Activated CD4-positive, alpha-beta T cell treated with anti-CD3 and anti-CD28 coated beads, Interleukin-10, Interleukin-2, amounts not matched to agents 100 ng/mL and 50 ng/mL, durations not matched to agents 16 hours and 8 hours (primary cell): Measurements from ENCODE around the gene UBE2H.

Experiments
- DNase-seq: peaks from one replicate; pipeline ENCODE4 v3.0.0-alpha.2; 2020

The UBE2H gene

DNA sequence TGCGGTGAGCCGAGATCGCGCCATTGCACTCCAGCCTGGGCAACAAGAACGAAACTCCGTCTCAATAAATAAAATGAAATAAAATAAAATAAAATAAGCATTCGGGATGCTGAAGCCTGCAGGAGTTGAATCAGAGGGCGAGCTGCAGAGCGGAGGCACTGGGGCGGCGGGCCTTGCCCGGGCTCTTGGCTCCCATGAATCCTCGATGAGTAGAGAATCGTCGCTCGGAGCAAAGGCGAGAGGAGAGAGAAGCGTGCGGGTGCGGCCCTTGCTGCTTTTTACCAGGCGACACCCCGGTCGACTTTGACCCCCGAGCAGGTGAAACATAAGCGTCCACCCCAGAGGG, 168.3 kb downstream of the UBE2H start:
- DNase-seq, result no peak

GRCh38 chr7:129783584-129783919, 169.2 kb downstream of the UBE2H start:
- DNase-seq, result no peak

DNA sequence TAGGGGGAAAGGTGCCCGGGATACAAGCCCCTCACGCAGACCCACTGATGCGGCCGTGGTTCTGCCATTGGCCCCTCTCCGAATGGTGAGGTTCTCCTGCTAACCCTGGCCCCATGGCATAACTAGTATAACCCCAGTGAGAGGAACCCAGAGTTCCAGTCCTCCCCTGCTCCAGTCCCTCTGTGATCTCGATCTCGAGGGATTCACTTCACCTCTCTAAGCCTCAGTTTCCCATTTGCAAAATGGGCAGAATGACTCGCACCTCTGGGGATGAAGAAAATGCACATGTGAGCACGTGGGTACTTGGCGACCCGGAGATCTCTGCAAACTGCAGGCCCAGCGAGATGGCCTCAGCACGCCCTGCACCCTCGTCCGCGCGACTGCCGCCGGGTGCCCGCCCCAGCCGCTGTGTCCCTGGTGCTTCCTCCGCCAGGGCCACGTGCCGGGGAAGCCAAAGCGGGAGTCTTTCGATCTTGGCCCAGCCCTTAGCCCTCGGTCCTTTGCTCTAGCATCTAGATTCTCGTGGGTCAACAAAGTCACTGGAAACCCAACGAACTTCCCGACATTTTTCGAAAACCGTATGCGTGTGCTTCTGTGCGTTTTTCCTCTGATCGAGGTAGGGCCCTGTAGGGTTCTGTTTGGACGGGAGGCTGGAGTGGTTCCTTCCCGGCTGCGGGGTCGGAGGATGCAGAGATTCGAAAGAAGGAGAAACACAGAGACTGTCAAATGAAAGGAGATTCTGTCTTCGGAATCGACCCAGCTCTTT, 169.8 kb downstream of the UBE2H start:
- no peak for DNase-seq

DNA sequence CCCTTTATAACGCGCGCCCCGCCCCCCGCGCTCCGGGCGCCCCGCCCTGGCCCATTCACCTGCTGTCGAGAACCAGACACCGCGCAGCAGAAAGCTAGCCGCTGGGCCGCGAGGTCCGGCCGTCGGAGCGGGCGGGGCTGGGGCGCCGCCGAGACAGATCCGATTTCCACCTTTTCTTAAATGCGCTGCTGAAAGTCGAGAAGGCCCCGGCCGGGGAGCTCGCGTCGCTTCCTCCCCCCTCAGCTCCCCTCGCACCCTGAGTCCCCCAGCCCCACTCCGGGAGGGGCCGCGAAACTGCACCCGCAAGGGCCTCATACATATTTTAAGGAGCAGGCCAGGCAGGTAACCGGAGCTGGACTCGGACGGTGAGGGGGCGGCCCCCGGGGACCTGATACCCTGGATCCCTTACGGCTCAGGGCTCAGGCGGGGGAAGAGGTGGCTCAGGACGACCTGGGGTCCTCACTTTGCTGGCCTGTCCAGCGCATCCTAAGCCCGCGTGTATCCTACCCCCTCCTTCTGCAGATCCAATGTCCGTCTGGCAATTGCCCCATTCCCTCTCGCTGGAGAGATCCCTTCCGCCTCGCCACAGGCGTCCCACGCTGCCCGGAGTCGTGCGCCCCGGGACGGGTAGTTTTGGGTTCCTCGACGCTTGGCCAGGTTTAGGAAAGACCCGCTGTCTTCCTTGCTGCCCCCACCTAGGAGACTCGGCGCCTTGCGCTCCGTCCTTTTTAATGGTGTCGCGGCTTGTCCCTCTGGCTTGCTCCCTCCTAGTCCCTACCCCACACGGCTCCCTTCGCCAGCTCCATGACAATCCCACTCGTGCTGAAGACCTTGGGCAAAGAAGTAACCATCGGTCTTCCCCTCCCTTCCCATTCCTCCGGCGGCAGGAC, 170.6 kb downstream of the UBE2H start:
- DNase-seq, result no peak

DNA sequence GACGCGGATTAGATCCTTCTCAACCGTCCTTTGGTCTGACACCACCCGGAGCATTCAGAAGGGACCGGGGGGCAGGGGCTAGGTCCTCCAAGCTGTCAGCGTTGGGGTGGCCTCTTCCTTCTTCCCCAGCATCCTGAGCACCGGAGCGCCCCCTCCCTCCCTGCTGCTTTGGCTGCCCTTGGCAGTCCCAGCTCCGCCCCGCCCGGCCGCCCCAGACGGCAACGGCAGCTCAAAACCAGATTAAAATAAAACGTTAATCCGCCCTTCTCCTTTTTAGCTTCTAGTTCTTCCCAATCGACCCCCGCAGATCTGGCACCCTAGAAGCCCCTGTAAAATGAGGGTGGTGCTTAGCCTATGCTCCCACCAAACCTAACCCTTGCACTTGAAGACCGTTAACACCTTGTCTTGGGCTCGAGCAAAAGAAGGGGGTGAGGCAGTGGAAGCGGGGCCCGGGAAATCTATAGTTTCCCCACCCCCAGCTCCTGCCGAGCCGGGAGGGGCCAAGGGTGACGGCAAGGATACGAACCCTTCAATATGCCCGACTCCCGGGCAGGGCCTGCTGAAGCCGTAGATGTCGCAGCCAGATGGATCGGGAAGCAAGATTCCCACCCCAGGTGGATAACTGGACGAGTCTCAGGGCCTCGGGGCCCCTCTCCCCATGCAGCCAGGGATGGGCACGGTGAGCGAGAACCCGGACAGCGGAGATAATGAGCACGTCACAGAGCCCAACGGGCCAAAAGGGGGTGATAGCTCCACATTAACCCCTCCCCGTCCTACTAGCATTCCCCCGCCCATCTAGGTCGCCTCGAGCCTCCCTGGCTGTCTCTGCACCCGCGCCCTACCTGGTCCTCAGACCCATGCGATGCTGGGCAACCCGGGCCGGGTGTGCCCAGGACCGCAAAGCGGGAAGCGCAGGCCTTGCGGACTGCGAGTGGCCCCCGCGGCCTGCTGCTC, 171.5 kb downstream of the UBE2H start:
- peak; percentile 21 for DNase-seq
